Measurements from ENCODE around the gene KIAA1549. TPM values are rescaled to one million over a fixed set of nuclear protein-coding genes. Genes with fewer than 3 reads are reported as not detected.
A peak's percentile ranks its signal among the peaks of the same experiment; 100 is the strongest.

The KIAA1549 gene
- total and polyA plus RNA-seq, 5 donors from 2014 or later, result 0.10 TPM; not detected in 4

GRCh38 chr7:138887085-138887710, 94.0 kb downstream of the KIAA1549 start:
- no peak for DNase-seq
- peak overlapping the region in 2 of 3 donors; percentile 69 to 85 for H3K27ac Mint-ChIP-seq

GRCh38 chr7:138886501-138886917, 94.7 kb downstream of the KIAA1549 start:
- Mint-ChIP-seq H3K27me3 (no peaks in the 10 kb centered on the region), H3K27ac (peak overlapping the region; percentile 9 to 90 (median 88)), H3K4me1 (peaks cover 7 to 19% (median 9%) of the 10 kb centered on the region in 4 donors), H3K9me3 (no peaks in the 10 kb centered on the region), H3K4me3 (peak overlapping the region in 2 of 4 donors; percentile 44 to 61), H3K36me3 (no peaks in the 10 kb centered on the region)
- Histone ChIP-seq H3K9me3 (ENCODE audit: control insufficient read depth in 2 of 2, low read length in 2 of 2) (no peaks in the 10 kb centered on the region), H3K27me3 (ENCODE audit: control insufficient read depth, insufficient read depth, low read length) (no peaks in the 10 kb centered on the region), H3K4me3 (ENCODE audit: low read depth, low read length) (peak overlapping the region; percentile 30), H3K4me1 (ENCODE audit: control insufficient read depth, insufficient read depth, low read length, poor library complexity, severe bottlenecking) (no peaks in the 10 kb centered on the region), H3K27ac (ENCODE audit: insufficient read depth, low read length, poor library complexity, severe bottlenecking) (peak overlapping the region; percentile 25), H3K36me3 (ENCODE audit: control insufficient read depth, insufficient read depth, low read length) (no peaks in the 10 kb centered on the region)
- ATAC-seq (ENCODE audit: low read depth in 2 of 2), result peak; percentile 89 to 95
- peak; percentile 24 to 88 (median 74) for DNase-seq

More at GRCh38 chr7:138887085-138887710, 94.0 kb downstream of the KIAA1549 start:
- no peak for ATAC-seq (ENCODE audit: low read depth in 2 of 2)
- no peaks in the 10 kb centered on the region for H3K4me1 ChIP-seq (ENCODE audit: control insufficient read depth, insufficient read depth, low read length, poor library complexity, severe bottlenecking)
- no peaks in the 10 kb centered on the region for H3K36me3 ChIP-seq (ENCODE audit: control insufficient read depth, insufficient read depth, low read length)
- Mint-ChIP-seq H3K9me3 (no peaks in the 10 kb centered on the region), H3K4me1 (peaks cover 4 to 14% (median 6%) of the 10 kb centered on the region in 4 donors), H3K27me3 (peaks cover 5% of the 10 kb centered on the region), H3K36me3 (no peaks in the 10 kb centered on the region), H3K4me3 (peak overlapping the region in 1 of 4 donors; percentile 24)
- no peaks in the 10 kb centered on the region for H3K9me3 ChIP-seq (ENCODE audit: control insufficient read depth in 2 of 2, low read length in 2 of 2)
- no peak overlapping the region for H3K4me3 ChIP-seq (ENCODE audit: low read depth, low read length)
- no peak overlapping the region for H3K27ac ChIP-seq (ENCODE audit: insufficient read depth, low read length, poor library complexity, severe bottlenecking)
- no peaks in the 10 kb centered on the region for H3K27me3 ChIP-seq (ENCODE audit: control insufficient read depth, insufficient read depth, low read length)

- H3K27ac ChIP-seq (ENCODE audit: insufficient read depth, low read length, poor library complexity, severe bottlenecking), result no peak overlapping the region
- DNase-seq, result no peak
- H3K4me1 ChIP-seq (ENCODE audit: control insufficient read depth, insufficient read depth, low read length, poor library complexity, severe bottlenecking), result no peaks in the 10 kb centered on the region
- no peaks in the 10 kb centered on the region for H3K36me3 ChIP-seq (ENCODE audit: control insufficient read depth, insufficient read depth, low read length)
- no peaks in the 10 kb centered on the region for H3K9me3 ChIP-seq (ENCODE audit: control insufficient read depth in 2 of 2, low read length in 2 of 2)
- H3K9me3 Mint-ChIP-seq, result no peaks in the 10 kb centered on the region
- H3K4me3 ChIP-seq (ENCODE audit: low read depth, low read length), result no peak overlapping the region
- H3K27ac Mint-ChIP-seq, result peak overlapping the region in 1 of 3 donors; percentile 53
- H3K4me1 Mint-ChIP-seq, result peaks cover 7 to 19% (median 9%) of the 10 kb centered on the region in 4 donors
- no peaks in the 10 kb centered on the region for H3K27me3 Mint-ChIP-seq
- no peaks in the 10 kb centered on the region for H3K27me3 ChIP-seq (ENCODE audit: control insufficient read depth, insufficient read depth, low read length)
- H3K36me3 Mint-ChIP-seq, result no peaks in the 10 kb centered on the region
- H3K4me3 Mint-ChIP-seq, result no peak overlapping the region
- ATAC-seq (ENCODE audit: low read depth in 2 of 2), result no peak
These were observed 95.6 kb downstream of the KIAA1549 start for GRCh38 chr7:138885383-138886147.

GRCh38 chr7:138882249-138882648, 98.9 kb downstream of the KIAA1549 start:
- DNase-seq (no peak), ATAC-seq (ENCODE audit: low read depth in 2 of 2) (no peak)
- Histone ChIP-seq H3K9me3 (ENCODE audit: control insufficient read depth in 2 of 2, low read length in 2 of 2) (no peaks in the 10 kb centered on the region), H3K4me1 (ENCODE audit: control insufficient read depth, insufficient read depth, low read length, poor library complexity, severe bottlenecking) (no peaks in the 10 kb centered on the region), H3K27ac (ENCODE audit: insufficient read depth, low read length, poor library complexity, severe bottlenecking) (no peak overlapping the region), H3K36me3 (ENCODE audit: control insufficient read depth, insufficient read depth, low read length) (no peaks in the 10 kb centered on the region), H3K4me3 (ENCODE audit: low read depth, low read length) (no peak overlapping the region), H3K27me3 (ENCODE audit: control insufficient read depth, insufficient read depth, low read length) (no peaks in the 10 kb centered on the region)
- Mint-ChIP-seq H3K36me3 (no peaks in the 10 kb centered on the region), H3K9me3 (no peaks in the 10 kb centered on the region), H3K4me1 (peaks cover 8 to 14% (median 11%) of the 10 kb centered on the region in 4 donors), H3K27me3 (no peaks in the 10 kb centered on the region), H3K27ac (peak overlapping the region in 2 of 3 donors; percentile 45 to 56), H3K4me3 (no peak overlapping the region)

GRCh38 chr7:138881579-138882188, 99.5 kb downstream of the KIAA1549 start:
- no peak overlapping the region for H3K27ac ChIP-seq (ENCODE audit: insufficient read depth, low read length, poor library complexity, severe bottlenecking)
- ATAC-seq (ENCODE audit: low read depth in 2 of 2) (no peak), DNase-seq (no peak)
- Mint-ChIP-seq H3K27ac (peak overlapping the region in 2 of 3 donors; percentile 45 to 56), H3K4me3 (no peak overlapping the region), H3K36me3 (no peaks in the 10 kb centered on the region), H3K9me3 (no peaks in the 10 kb centered on the region), H3K27me3 (no peaks in the 10 kb centered on the region), H3K4me1 (peaks cover 8 to 14% (median 10%) of the 10 kb centered on the region in 4 donors)
- no peaks in the 10 kb centered on the region for H3K36me3 ChIP-seq (ENCODE audit: control insufficient read depth, insufficient read depth, low read length)
- H3K27me3 ChIP-seq (ENCODE audit: control insufficient read depth, insufficient read depth, low read length), result no peaks in the 10 kb centered on the region
- H3K9me3 ChIP-seq (ENCODE audit: control insufficient read depth in 2 of 2, low read length in 2 of 2), result no peaks in the 10 kb centered on the region
- no peak overlapping the region for H3K4me3 ChIP-seq (ENCODE audit: low read depth, low read length)
- H3K4me1 ChIP-seq (ENCODE audit: control insufficient read depth, insufficient read depth, low read length, poor library complexity, severe bottlenecking), result no peaks in the 10 kb centered on the region

- no peaks in the 10 kb centered on the region for H3K36me3 ChIP-seq (ENCODE audit: control insufficient read depth, insufficient read depth, low read length)
- H3K9me3 Mint-ChIP-seq, result no peaks in the 10 kb centered on the region
- H3K27me3 ChIP-seq (ENCODE audit: control insufficient read depth, insufficient read depth, low read length), result no peaks in the 10 kb centered on the region
These were observed 100.2 kb downstream of the KIAA1549 start for GRCh38 chr7:138880881-138881578.

GRCh38 chr7:138879356-138879755, 101.8 kb downstream of the KIAA1549 start:
- H3K27ac Mint-ChIP-seq, result no peak overlapping the region
- peaks cover 11% of the 10 kb centered on the region for H3K4me1 ChIP-seq (ENCODE audit: control insufficient read depth, insufficient read depth, low read length, poor library complexity, severe bottlenecking)
- no peak overlapping the region for H3K27ac ChIP-seq (ENCODE audit: insufficient read depth, low read length, poor library complexity, severe bottlenecking)
- DNase-seq, result no peak
- H3K4me3 ChIP-seq (ENCODE audit: low read depth, low read length), result no peak overlapping the region
- peaks cover 16 to 26% (median 21%) of the 10 kb centered on the region in 4 donors for H3K4me1 Mint-ChIP-seq
- no peaks in the 10 kb centered on the region for H3K27me3 ChIP-seq (ENCODE audit: control insufficient read depth, insufficient read depth, low read length)
- no peaks in the 10 kb centered on the region for H3K9me3 ChIP-seq (ENCODE audit: control insufficient read depth in 2 of 2, low read length in 2 of 2)
- H3K36me3 ChIP-seq (ENCODE audit: control insufficient read depth, insufficient read depth, low read length), result no peaks in the 10 kb centered on the region
- H3K4me3 Mint-ChIP-seq, result no peak overlapping the region
- H3K36me3 Mint-ChIP-seq, result no peaks in the 10 kb centered on the region
- no peaks in the 10 kb centered on the region for H3K9me3 Mint-ChIP-seq
- H3K27me3 Mint-ChIP-seq, result no peaks in the 10 kb centered on the region
- ATAC-seq (ENCODE audit: low read depth in 2 of 2), result no peak

More at GRCh38 chr7:138880881-138881578, 100.2 kb downstream of the KIAA1549 start:
- H3K27ac ChIP-seq (ENCODE audit: insufficient read depth, low read length, poor library complexity, severe bottlenecking), result no peak overlapping the region
- DNase-seq (no peak), ATAC-seq (ENCODE audit: low read depth in 2 of 2) (no peak)
- H3K4me3 ChIP-seq (ENCODE audit: low read depth, low read length), result no peak overlapping the region
- Mint-ChIP-seq H3K4me3 (no peak overlapping the region), H3K4me1 (peaks cover 10 to 14% (median 11%) of the 10 kb centered on the region in 4 donors), H3K27ac (peak overlapping the region in 1 of 3 donors; percentile 45), H3K27me3 (no peaks in the 10 kb centered on the region), H3K36me3 (no peaks in the 10 kb centered on the region)
- no peaks in the 10 kb centered on the region for H3K9me3 ChIP-seq (ENCODE audit: control insufficient read depth in 2 of 2, low read length in 2 of 2)
- peaks cover 4% of the 10 kb centered on the region for H3K4me1 ChIP-seq (ENCODE audit: control insufficient read depth, insufficient read depth, low read length, poor library complexity, severe bottlenecking)

Measured in CD4-positive, CD25-positive, alpha-beta regulatory T cell (primary cell).